KG1 (cell line): ENCODE data around the gene TTC34.

Experiments used
- DNase-seq: peaks from one replicate; lab custom pipeline; 2025; lab: John Stamatoyannopoulos, UW

TTC34 gene

GRCh38 chr1:2604844-2605508 lies 196.5 kb downstream of the TTC34 start:
- DNase-seq = no peak

- no peak for DNase-seq
These were observed 197.2 kb downstream of the TTC34 start for GRCh38 chr1:2604156-2604843.

- no peak for DNase-seq
These were observed 197.9 kb downstream of the TTC34 start for GRCh38 chr1:2603521-2604155.

- DNase-seq = no peak
These were observed 198.5 kb downstream of the TTC34 start for GRCh38 chr1:2602866-2603520.

GRCh38 chr1:2602311-2602835 lies 199.1 kb downstream of the TTC34 start:
- no peak for DNase-seq

GRCh38 chr1:2601721-2602303 lies 199.7 kb downstream of the TTC34 start:
- DNase-seq = no peak

GRCh38 chr1:2598329-2598931 lies 203.1 kb downstream of the TTC34 start:
- no peak for DNase-seq

GRCh38 chr1:2597441-2598328 lies 203.8 kb downstream of the TTC34 start:
- no peak for DNase-seq

- no peak for DNase-seq
These were observed 204.8 kb downstream of the TTC34 start for GRCh38 chr1:2596530-2597333.

GRCh38 chr1:2595812-2596529 lies 205.5 kb downstream of the TTC34 start:
- no peak for DNase-seq

- DNase-seq = no peak
These were observed 206.2 kb downstream of the TTC34 start for GRCh38 chr1:2595261-2595811.

- DNase-seq = no peak
These were observed 206.8 kb downstream of the TTC34 start for GRCh38 chr1:2594641-2595131.

GRCh38 chr1:2594001-2594640 lies 207.4 kb downstream of the TTC34 start:
- no peak for DNase-seq

- no peak for DNase-seq
These were observed 208.1 kb downstream of the TTC34 start for GRCh38 chr1:2593251-2593878.

- DNase-seq = no peak
These were observed 208.8 kb downstream of the TTC34 start for GRCh38 chr1:2592672-2593071.

GRCh38 chr1:2591581-2592261 lies 209.8 kb downstream of the TTC34 start:
- no peak for DNase-seq

- no peak for DNase-seq
These were observed 210.3 kb downstream of the TTC34 start for GRCh38 chr1:2591233-2591580.
